ENCODE measurements around the gene DSP. TPM values are rescaled to one million over a fixed set of nuclear protein-coding genes. Genes with fewer than 3 reads are reported as not detected.
A peak's percentile ranks its signal among the peaks of the same experiment; 100 is the strongest.

DSP gene
- total RNA-seq, 4 donors from 2014 or later, result 56.9 to 243 (median 187) TPM

DNA sequence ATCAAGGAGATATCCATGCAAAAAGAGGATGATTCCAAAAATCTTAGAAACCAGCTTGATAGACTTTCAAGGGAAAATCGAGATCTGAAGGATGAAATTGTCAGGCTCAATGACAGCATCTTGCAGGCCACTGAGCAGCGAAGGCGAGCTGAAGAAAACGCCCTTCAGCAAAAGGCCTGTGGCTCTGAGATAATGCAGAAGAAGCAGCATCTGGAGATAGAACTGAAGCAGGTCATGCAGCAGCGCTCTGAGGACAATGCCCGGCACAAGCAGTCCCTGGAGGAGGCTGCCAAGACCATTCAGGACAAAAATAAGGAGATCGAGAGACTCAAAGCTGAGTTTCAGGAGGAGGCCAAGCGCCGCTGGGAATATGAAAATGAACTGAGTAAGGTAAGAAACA is 38.4 kb downstream of the DSP start:
- no peaks in the 10 kb centered on the region for H3K27me3 ChIP-seq
- H3K9me3 ChIP-seq, result no peaks in the 10 kb centered on the region
- no peak overlapping the region for H3K4me3 ChIP-seq
- no peak for TF ChIP-seq POLR2A (IDR thresholded peaks at IDR 0.05)
- TF ChIP-seq, protein P1, sequence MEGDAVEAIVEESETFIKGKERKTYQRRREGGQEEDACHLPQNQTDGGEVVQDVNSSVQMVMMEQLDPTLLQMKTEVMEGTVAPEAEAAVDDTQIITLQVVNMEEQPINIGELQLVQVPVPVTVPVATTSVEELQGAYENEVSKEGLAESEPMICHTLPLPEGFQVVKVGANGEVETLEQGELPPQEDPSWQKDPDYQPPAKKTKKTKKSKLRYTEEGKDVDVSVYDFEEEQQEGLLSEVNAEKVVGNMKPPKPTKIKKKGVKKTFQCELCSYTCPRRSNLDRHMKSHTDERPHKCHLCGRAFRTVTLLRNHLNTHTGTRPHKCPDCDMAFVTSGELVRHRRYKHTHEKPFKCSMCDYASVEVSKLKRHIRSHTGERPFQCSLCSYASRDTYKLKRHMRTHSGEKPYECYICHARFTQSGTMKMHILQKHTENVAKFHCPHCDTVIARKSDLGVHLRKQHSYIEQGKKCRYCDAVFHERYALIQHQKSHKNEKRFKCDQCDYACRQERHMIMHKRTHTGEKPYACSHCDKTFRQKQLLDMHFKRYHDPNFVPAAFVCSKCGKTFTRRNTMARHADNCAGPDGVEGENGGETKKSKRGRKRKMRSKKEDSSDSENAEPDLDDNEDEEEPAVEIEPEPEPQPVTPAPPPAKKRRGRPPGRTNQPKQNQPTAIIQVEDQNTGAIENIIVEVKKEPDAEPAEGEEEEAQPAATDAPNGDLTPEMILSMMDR (IDR thresholded peaks at IDR 0.05), result no peak
- peaks cover 0 to 80% (median 7%) of the 10 kb centered on the region in 3 donors for H3K36me3 ChIP-seq
- H3K27ac ChIP-seq, result no peak overlapping the region
- no peak for DNase-seq
- H3K4me1 ChIP-seq, result no peaks in the 10 kb centered on the region

DNA sequence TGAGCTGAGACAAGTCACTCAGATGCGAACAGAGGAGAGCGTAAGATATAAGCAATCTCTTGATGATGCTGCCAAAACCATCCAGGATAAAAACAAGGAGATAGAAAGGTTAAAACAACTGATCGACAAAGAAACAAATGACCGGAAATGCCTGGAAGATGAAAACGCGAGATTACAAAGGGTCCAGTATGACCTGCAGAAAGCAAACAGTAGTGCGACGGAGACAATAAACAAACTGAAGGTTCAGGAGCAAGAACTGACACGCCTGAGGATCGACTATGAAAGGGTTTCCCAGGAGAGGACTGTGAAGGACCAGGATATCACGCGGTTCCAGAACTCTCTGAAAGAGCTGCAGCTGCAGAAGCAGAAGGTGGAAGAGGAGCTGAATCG is 39.1 kb downstream of the DSP start:
- no peak for TF ChIP-seq POLR2A (IDR thresholded peaks at IDR 0.05)
- TF ChIP-seq, protein P1 (IDR thresholded peaks at IDR 0.05), result no peak
- Histone ChIP-seq H3K36me3 (peaks cover 0 to 77% (median 7%) of the 10 kb centered on the region in 3 donors), H3K27ac (no peak overlapping the region), H3K4me3 (no peak overlapping the region), H3K4me1 (no peaks in the 10 kb centered on the region), H3K27me3 (no peaks in the 10 kb centered on the region), H3K9me3 (no peaks in the 10 kb centered on the region)
- DNase-seq, result no peak

GRCh38 chr6:7580927-7581618 is 39.6 kb downstream of the DSP start:
- TF ChIP-seq, protein P1 (IDR thresholded peaks at IDR 0.05), result no peak
- no peak for TF ChIP-seq POLR2A (IDR thresholded peaks at IDR 0.05)
- Histone ChIP-seq H3K36me3 (peaks cover 0 to 71% (median 7%) of the 10 kb centered on the region in 3 donors), H3K4me3 (no peak overlapping the region), H3K27me3 (no peaks in the 10 kb centered on the region), H3K27ac (no peak overlapping the region), H3K4me1 (no peaks in the 10 kb centered on the region), H3K9me3 (no peaks in the 10 kb centered on the region)
- no peak for DNase-seq

- DNase-seq, result no peak
- no peaks in the 10 kb centered on the region for H3K9me3 ChIP-seq
- no peak overlapping the region for H3K4me3 ChIP-seq
- H3K36me3 ChIP-seq, result peaks cover 0 to 38% (median 0%) of the 10 kb centered on the region in 3 donors
- H3K27ac ChIP-seq, result no peak overlapping the region
- no peaks in the 10 kb centered on the region for H3K27me3 ChIP-seq
- H3K4me1 ChIP-seq, result peaks cover 0 to 8% (median 6%) of the 10 kb centered on the region in 4 donors
- no peak for TF ChIP-seq POLR2A (IDR thresholded peaks at IDR 0.05)
- TF ChIP-seq, protein P1 (IDR thresholded peaks at IDR 0.05), result no peak
Measured at GRCh38 chr6:7585287-7585930, 43.9 kb downstream of the DSP start.

DNA sequence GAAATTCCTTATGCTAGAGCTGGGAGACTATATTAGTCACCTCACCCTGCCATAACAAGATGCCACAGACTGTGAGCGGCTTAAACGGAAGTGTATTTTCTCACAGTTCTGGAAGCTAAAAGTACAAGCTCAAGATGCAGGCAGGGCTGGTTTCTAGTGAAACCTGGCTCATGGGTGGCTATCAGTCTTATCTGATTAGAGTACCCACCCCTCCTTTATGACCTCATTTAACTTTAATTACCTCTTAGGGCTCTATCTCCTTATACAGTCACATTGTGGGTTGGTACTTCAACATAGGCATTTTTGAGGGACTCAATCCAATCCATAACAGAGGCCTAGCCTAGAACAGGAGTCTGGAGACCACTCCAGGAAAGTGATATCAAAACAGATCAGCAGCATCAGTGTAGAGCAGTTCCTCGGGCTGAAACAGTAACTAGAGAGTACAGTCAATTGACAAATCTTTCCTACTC is 46.2 kb downstream of the DSP start:
- H3K9me3 ChIP-seq, result no peaks in the 10 kb centered on the region
- H3K36me3 ChIP-seq, result peaks cover 0 to 20% (median 0%) of the 10 kb centered on the region in 3 donors
- no peaks in the 10 kb centered on the region for H3K27me3 ChIP-seq
- no peak overlapping the region for H3K4me3 ChIP-seq
- peak in 1 of 3 donors; percentile 78 for DNase-seq
- H3K4me1 ChIP-seq, result peaks cover 0 to 19% (median 8%) of the 10 kb centered on the region in 4 donors
- peak overlapping the region in 3 of 4 donors; percentile 40 to 84 (median 60) for H3K27ac ChIP-seq
- TF ChIP-seq, protein P1 (IDR thresholded peaks at IDR 0.05), result no peak
- peak in 1 of 2 donors; percentile 36 for TF ChIP-seq POLR2A (IDR thresholded peaks at IDR 0.05)
